ENCODE results near the gene GNB2. TPM values are rescaled to one million over a fixed set of nuclear protein-coding genes. Genes with fewer than 3 reads are reported as not detected.

Gene GNB2
- total and polyA plus RNA-seq, 2 of the 13 experiments (the other 11 are each of a cell fraction or from before 2014, with no cell fraction given), result 48.3 to 67.1 TPM

GRCh38 chr7:100714725-100715124, 41.2 kb downstream of the GNB2 start:
- no peak for FAIRE-seq
- BruUV-seq (replicated peaks), result no TSS peak
- H3K36me3 ChIP-seq (replicated peaks in 1 of 2; ENCODE audit: control insufficient read depth in 1 of 2, insufficient read depth in 2 of 2, low read length in 2 of 2), result no peaks in the 10 kb centered on the region

More at GRCh38 chr7:100714725-100715124, 41.2 kb downstream of the GNB2 start:
- Histone ChIP-seq H3K4me1 (ENCODE audit: insufficient read depth, low read length) (peaks cover 18% of the 10 kb centered on the region), H3K4me3 (replicated peaks in 1 of 3; ENCODE audit: insufficient read depth in 1 of 3, low read depth in 2 of 3, low read length in 3 of 3) (no peak overlapping the region), H3K4me2 (ENCODE audit: low read depth, low read length) (no peak overlapping the region), H3K27me3 (ENCODE audit: control insufficient read depth in 1 of 2, insufficient read depth in 2 of 2, low read length in 2 of 2) (no peaks in the 10 kb centered on the region), H3K27ac (ENCODE audit: extremely low read length, insufficient read depth, low read length) (no peak overlapping the region), H4K20me1 (ENCODE audit: insufficient read depth, low read length) (no peaks in the 10 kb centered on the region), H2AFZ (ENCODE audit: low read length) (no peak overlapping the region), H3K79me2 (ENCODE audit: insufficient read depth, low read length) (no peaks in the 10 kb centered on the region), H3K9me3 (ENCODE audit: low read length) (no peaks in the 10 kb centered on the region), H3K9ac (ENCODE audit: insufficient read depth, low read depth, low read length) (no peak overlapping the region)
- no peak for ATAC-seq
- ChIA-PET POLR2A (interaction anchor here (1.7 kb wide), 1 partner anchor 9 kb away, joined by 4 read pairs; the partner anchor contains the start of gene POP7), CTCF (ENCODE audit: low intra/inter-chr PET ratio, low total read pairs) (no interaction called here)
- intact Hi-C loops (cut with micrococcal nuclease; ENCODE audit: unreplicated experiment) (no loop called here), in situ Hi-C loops (cut with HindIII; ENCODE audit: extremely low pct_ligation_motif_present, low pct_unique_long_range_greater_than_20kb) (no loop called here)
- DNase-seq (ENCODE audit: low spot score), result no peak
- 80% methylated on average over 3 of the region's 8 CpGs for WGBS (ENCODE audit: low lambda C conversion rate)
- no peak for TF ChIP-seq KDM2A (CRISPR knock-in tag; IDR thresholded peaks at IDR 0.05; ENCODE audit: borderline replicate concordance, low read depth)
- no peak for TF ChIP-seq ZNF414 (CRISPR knock-in tag; IDR thresholded peaks at IDR 0.05)
- no peak for TF ChIP-seq ZFYVE20 (CRISPR knock-in tag; IDR thresholded peaks at IDR 0.05; ENCODE audit: borderline replicate concordance, low read depth)
- TF ChIP-seq ZBTB7A (CRISPR knock-in tag; IDR thresholded peaks at IDR 0.05), result no peak
- no peak for TF ChIP-seq RBM39 (IDR thresholded peaks at IDR 0.05; ENCODE audit: low read depth, low read length, poor library complexity, severe bottlenecking)
- no peak for TF ChIP-seq ZNF12 (CRISPR knock-in tag; IDR thresholded peaks at IDR 0.05)
- TF ChIP-seq ZNF569 (CRISPR knock-in tag; IDR thresholded peaks at IDR 0.05; ENCODE audit: borderline replicate concordance), result no peak
- TF ChIP-seq HCFC1 (IDR thresholded peaks at IDR 0.05; ENCODE audit: low read depth, low read length), result no peak
- no peak for TF ChIP-seq ZNF318 (CRISPR knock-in tag; IDR thresholded peaks at IDR 0.05)
- no peak for TF ChIP-seq RNF219 (CRISPR knock-in tag; IDR thresholded peaks at IDR 0.05)
- TF ChIP-seq AKAP8 (CRISPR knock-in tag; IDR thresholded peaks at IDR 0.05), result no peak
